Gastroesophageal sphincter (tissue), 3 donors: ENCODE results near the gene PABPN1.

Experiments
- POLR2AphosphoS5 ChIP-seq: sonication (generic); formaldehyde crosslinking; IDR thresholded peaks from one replicate; pipeline ENCODE4 v1.6.1; 2017; ENCODE audit warnings: antibody characterized with exemption
- TF ChIP-seq, protein P1 (sequence below), 4 experiments: fragments of 200-600 bp in 2 of 4; fragments of 450-650 bp in 2 of 4; sonication (generic) in 1 of 4; IDR thresholded peaks; one replicate each; pipeline ENCODE4 v1.5.1; 2017 to 2019; ENCODE audit warnings: antibody characterized with exemption in 4 of 4, mild to moderate bottlenecking in 2 of 4, moderate library complexity in 2 of 4

DNA sequence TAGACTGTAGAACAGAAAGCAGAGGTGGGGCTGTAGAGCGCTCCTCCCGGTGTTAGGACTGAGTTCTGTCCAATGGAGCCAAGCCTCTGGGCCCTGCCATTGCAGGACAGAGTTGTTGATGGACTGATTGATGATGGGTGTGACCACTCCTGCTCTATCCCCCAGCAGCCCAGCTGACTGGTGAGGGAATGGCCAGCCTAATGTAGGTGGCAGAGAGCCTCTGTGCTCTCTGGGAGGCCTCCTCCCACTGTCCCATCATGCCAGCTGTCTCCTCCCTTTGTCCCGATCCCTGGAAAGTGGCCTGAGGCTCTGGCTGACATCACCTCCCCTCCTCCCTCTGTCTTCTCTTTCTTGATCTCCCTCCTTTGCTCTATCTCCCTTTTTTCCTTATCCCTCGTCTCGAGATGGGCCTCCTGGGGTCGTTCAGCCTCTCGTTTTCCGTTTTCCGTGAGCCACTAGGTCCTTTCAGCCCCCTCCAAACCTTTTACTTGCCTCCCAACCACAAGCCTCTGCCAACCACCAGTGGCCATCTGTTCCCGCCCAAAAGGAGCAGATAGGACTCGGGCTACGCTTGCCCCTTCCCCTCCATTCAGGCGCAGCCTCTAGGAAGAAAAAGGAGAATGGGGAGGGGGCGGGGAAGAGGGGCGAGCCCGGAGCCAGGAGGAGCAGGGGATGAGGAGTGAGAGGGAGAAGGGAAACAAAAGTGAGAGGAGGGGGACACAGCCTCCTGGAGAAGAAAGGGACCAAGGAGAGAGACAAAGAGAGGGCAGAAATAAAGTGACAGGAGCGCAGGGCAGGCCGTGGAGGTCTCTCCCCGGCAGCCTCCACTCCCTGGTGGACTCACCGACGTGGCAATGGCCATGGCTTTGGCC lies 43.1 kb downstream of the PABPN1 start:
- TF ChIP-seq, protein P1, sequence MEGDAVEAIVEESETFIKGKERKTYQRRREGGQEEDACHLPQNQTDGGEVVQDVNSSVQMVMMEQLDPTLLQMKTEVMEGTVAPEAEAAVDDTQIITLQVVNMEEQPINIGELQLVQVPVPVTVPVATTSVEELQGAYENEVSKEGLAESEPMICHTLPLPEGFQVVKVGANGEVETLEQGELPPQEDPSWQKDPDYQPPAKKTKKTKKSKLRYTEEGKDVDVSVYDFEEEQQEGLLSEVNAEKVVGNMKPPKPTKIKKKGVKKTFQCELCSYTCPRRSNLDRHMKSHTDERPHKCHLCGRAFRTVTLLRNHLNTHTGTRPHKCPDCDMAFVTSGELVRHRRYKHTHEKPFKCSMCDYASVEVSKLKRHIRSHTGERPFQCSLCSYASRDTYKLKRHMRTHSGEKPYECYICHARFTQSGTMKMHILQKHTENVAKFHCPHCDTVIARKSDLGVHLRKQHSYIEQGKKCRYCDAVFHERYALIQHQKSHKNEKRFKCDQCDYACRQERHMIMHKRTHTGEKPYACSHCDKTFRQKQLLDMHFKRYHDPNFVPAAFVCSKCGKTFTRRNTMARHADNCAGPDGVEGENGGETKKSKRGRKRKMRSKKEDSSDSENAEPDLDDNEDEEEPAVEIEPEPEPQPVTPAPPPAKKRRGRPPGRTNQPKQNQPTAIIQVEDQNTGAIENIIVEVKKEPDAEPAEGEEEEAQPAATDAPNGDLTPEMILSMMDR (IDR thresholded peaks at IDR 0.05): no peak
- TF ChIP-seq POLR2AphosphoS5: no peak
